ENCODE results near the gene CAGE1. TPM values are rescaled to one million over a fixed set of nuclear protein-coding genes. Genes with fewer than 3 reads are reported as not detected.
"Not testable (repeated sequence)": the region's sequence is repeated elsewhere in the genome, so short reads cannot be mapped to it uniquely, and the experiment has no call there.

The CAGE1 gene
- polyA plus RNA-seq, 3 donors, result 0.07 to 0.24 TPM; not detected in 1

DNA sequence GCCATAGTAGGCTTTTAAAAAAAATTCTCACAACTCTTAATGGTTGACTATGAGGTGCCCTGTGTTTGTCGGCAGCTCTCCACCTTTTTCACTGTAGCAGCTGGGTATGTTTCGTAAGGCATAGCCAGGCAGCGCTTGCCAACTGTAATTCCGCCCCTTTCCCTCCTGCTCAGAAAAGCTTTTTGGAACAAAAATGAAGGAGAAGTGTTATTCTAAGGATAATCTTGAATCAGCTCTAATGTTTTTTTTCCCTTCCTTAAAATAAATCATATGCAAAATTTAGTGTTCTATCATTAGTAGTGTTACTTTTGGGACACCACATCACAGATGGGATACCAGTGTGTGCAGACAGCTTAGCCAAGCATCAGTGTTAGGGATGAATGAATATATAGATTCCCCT, 21.3 kb upstream of the CAGE1 start:
- DNase-seq (ENCODE audit: low read depth in 3 of 3, low spot score in 2 of 3), result no peak

DNA sequence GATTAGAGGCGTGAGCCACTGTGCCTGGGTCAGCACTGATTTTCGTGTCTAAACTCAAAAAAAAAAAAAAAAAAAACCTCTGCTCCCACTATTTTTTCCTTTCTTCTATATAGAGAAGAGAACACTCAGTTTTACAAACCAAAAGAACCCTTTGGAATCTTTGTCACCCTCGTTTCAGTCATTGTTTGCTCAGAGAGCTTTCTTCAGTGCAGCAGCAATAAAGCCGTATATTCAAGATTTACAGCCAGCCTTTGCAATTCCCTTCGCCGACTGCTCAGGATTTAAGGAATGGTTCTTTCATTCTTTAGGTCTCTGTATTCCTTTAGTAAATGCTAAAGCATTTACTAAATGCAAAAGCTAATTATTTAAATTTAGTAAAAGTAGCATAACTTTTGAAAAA, 20.2 kb upstream of the CAGE1 start:
- no peak for DNase-seq (ENCODE audit: low read depth in 3 of 3, low spot score in 2 of 3)

DNA sequence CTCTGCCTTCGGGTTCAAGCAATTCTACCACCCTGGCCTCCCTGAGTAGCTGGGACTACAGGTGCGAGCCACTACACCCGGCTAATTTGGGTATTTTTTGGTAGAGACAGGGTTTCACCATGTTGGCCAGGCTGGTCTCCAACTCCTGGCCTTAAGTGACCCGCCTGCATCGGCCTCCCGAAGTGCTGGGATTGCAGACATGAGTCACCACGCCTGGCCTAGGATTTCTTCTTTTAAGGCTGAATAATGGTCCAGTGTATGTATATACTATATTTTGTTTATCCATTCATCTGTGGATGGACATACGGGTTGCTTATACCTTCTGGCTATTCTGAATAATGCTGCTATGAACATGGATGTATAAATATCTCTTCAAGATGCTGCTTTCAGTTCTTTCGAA, 17.2 kb upstream of the CAGE1 start:
- DNase-seq (ENCODE audit: low read depth in 3 of 3, low spot score in 2 of 3), result no peak

DNA sequence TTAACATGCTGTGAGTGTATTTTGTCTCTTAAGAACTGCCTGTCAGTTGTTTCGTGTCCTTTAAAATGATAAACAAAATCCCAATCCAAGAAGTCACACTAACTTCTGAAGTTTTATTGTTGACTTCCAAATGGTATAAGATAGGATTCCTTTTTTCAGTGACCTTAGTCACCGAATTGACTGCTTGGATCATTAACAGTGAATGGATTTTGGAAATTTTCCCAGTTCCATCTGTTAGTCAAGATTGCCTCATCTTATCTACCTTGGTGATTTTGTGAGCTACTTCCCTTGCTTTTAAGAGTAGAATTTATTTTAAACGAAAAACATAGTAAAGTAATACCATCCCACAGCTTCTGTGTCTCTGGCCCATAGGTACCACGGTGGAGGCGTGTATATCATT, 15.0 kb upstream of the CAGE1 start:
- DNase-seq (ENCODE audit: low read depth in 3 of 3, low spot score in 2 of 3), result no peak

DNA sequence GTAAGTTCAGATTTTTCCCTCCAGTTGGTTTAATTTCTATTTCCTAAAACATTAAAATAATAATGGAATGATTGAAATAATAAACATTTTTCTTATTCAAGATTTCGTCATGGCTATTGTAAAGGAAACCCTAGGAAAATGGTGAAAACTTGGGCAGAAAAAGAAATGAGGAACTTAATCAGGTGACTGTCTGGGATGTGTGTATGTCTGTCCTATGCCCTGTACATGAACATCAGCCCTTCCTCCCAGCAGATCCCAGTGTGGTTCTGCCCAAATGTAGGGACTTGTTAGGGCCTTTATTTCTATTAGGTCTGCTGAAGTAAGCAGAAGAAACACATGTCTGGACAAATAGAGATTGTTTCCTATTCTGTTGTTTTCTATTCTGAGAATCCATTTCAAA, 13.2 kb upstream of the CAGE1 start:
- no peak for DNase-seq (ENCODE audit: low read depth in 3 of 3, low spot score in 2 of 3)

DNA sequence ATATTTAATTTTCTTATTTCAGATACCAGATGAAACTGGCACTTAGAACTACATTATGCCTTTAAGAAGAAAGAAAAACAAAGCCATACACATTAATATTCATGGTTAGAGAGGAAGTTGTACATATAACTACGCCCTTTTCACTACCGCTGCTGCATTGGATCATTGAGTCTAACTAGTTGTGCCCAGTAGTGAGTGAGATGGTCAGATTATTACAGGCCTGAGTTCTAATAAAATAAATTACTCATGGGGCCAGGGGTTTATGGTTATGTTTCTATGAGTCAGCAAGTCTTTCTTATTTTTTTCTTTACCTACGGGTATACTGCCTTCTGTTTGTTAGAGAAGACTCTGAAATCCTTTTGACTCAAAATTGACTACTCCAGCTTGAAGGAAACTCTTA, 11.5 kb upstream of the CAGE1 start:
- DNase-seq (ENCODE audit: low read depth in 3 of 3, low spot score in 2 of 3), result no peak

DNA sequence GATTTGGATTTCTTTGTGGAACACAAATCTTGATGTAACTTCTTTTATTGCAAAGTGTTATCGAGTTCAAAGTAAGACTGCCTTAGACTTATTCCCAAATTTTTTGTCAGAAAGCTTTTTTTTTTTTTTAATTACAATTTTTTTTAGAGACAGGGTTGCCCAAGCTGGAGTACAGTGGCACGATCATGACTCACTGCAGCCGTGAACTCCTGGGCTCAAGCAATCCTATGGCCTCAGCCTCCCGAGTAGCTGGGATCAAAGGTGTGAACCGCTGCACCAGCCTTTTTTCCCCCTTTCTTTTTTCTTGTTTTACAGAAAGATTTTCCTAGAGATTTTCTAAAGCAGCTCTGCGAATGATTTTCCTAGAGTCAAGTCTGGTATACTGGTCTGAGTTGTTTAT, 2.9 kb upstream of the CAGE1 start:
- no peak for DNase-seq (ENCODE audit: low read depth in 3 of 3, low spot score in 2 of 3)

DNA sequence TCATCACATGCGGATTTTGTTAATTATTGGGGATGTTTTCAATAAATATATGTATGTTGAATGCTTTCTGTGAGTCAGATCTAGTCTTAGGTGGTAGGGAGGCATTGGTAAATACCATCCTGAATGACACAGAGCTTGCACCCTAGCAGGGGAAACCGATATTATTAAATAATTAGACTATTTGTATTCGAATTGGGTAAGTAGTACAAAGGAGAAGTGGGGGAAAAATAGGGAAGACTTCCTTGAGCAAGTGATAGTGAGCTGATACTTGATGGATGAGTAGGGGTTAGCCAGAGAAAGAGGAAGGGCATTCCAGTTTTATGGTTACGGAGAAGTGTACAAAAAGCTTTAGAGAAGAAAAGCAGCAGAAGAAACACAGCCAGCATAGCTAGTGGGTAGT, 1.6 kb upstream of the CAGE1 start:
- DNase-seq (ENCODE audit: low read depth in 3 of 3, low spot score in 2 of 3), result no peak

DNA sequence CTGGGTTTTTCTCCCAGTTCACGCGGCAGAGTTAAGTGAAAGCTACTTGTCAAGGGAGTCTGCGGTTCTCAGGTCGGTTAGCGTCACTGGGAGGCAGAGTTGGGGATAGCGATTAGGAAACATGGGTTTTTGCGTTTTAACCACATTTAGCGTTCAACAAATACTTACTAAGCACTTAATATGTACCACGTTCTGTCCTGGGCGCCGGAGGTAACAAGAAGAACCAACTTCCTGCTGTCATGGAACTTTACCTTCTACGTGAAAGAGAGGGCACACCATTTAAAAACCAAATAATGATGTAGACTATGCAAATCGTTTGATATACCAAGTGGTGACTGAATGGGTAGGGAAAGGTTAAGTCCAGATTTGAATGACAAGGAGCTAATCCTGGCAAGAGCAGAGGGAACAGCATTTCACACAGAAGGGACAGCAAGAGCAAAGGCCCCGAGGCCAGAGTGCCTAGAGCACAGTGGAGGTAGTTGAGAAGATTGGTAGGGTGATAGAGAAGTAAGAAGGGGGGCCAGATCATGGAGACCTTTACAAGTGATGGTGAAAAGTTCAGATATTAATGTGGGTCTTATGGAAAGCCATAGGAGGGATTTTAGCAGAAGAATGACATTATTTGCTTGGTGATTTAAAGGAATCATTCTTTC, 810 bp upstream of the CAGE1 start:
- no peak for DNase-seq (ENCODE audit: low read depth in 3 of 3, low spot score in 2 of 3)

DNA sequence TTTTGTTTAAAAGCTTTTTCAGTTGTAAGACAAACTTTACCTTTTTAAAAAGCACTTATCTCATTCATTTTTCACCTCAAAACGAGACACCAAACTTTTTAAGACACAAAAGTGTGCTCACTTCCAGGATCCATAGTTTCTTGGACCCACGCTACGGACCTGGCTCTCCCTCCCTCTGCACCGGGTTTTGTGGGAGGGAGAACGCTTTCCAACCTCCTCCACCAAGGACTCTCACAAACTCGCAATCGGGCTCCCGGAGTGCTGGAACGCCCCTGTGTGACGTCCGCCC, 436 bp downstream of the CAGE1 start:
- DNase-seq (ENCODE audit: low read depth in 3 of 3, low spot score in 2 of 3), result no peak

DNA sequence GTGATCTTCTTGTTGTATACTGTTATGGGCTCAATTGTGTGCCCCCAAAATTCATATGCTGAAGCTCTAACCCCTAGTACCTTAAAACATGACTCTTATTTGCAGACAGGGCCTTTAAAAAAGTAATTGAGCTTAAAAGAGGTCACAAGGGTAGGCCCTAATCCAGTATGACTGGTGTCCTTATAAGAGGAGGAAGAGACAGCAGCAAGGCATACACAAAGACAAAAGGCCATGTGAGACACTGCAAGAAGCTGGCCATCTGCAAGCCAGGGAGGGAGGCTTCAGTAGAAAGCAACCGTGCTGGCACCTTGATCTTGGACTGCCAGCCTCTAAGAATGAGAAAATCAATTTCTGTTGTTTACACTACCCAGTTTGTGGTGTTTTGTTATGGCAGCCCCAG, 8.4 kb downstream of the CAGE1 start:
- DNase-seq (ENCODE audit: low read depth in 3 of 3, low spot score in 2 of 3), result no peak

DNA sequence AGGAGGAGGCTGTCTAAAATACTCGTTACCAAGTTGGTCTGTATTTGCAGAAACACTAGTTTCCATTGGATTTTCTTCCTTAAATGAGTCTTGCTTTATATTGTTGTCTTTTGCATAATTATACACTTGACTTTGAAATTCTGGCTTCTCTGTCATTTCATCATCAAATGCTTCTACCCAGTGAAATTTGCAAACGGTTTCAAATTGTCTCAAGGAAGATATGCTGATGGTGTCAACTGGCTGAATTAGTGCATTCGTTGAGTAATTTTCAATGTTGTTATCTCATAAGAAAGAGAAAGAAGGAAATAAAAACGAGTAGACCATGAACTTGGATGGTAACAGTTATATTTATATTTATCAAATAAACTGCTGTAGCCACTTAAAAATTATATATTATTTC, 10.8 kb downstream of the CAGE1 start:
- no peak for DNase-seq (ENCODE audit: low read depth in 3 of 3, low spot score in 2 of 3)

DNA sequence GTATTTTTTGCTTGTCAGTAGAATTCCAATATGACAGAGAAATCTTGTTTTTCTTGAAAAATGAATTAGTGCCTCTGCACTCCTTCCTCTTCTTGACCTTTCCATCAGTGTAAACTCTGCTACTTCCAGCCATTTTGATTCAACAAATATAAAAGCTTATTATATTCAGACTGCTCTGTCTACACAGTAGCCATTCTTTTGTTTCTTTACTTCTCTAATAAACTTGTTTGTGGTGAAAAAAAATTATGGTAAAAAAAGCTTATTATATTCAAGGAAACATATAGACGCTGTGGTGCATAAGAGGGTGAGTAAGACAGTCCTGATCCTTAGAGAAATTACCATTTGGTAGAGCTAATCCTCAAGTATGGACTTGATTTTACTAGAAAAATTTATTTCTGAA, 11.6 kb downstream of the CAGE1 start:
- no peak for DNase-seq (ENCODE audit: low read depth in 3 of 3, low spot score in 2 of 3)

DNA sequence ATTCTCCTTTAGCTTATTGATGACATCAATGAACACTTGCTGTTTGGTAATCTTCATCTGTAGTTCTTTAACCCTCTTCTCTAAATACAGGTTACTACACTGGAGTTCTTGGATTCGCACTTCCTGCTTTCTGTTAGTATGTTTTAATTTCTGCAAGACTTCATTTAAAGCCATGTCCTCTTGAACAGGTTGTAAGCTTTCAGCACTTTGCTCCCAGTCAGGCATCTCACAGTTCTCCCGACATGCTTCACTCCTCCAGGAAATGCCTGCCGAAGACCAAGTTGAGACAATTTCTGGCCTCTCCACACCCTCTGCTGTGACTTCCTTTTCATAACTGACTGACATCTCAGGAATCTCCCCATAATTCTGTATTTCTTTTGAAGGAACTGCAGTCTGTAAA, 15.8 kb downstream of the CAGE1 start:
- no peak for DNase-seq (ENCODE audit: low read depth in 3 of 3, low spot score in 2 of 3)

DNA sequence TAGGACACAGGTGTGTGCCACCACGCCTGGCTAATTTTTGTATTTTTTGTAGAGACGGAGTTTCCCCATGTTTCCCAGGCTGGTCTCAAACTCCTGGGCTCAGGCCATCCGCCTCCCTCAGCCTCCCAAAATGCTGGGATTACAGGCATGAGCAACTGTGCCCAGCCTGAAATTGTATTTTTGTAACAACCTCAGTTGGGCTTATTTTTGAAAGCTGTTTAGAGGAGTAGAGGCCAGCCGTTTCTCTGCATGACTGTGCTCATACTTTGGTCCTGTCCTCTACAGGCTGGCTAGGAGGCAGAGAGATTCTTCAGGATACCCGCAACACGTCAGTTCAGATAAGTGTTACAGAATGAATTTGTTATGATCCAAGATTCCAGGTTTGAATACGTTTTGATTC, 22.1 kb downstream of the CAGE1 start:
- no peak for DNase-seq (ENCODE audit: low read depth in 3 of 3, low spot score in 2 of 3)

DNA sequence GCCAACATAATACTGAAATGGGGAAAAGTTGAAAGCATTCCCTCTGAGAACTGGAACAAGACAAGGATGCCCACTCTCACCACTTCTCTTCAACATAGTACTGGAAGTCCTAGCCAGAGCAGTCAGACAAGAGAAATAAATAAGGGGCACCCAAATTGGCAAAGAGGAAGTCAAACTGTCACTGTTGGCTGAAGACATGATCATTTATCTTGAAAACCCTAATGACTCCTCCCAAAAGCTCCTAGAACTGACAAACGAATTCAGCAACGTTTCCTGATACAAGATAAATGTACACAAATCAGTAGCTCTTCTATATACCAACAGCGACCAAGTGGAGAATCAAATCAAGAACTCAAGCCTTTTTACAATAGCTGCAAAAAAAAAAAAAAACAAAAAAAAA, 37.6 kb downstream of the CAGE1 start:
- DNase-seq (ENCODE audit: low read depth in 3 of 3, low spot score in 2 of 3), result not testable (repeated sequence)

DNA sequence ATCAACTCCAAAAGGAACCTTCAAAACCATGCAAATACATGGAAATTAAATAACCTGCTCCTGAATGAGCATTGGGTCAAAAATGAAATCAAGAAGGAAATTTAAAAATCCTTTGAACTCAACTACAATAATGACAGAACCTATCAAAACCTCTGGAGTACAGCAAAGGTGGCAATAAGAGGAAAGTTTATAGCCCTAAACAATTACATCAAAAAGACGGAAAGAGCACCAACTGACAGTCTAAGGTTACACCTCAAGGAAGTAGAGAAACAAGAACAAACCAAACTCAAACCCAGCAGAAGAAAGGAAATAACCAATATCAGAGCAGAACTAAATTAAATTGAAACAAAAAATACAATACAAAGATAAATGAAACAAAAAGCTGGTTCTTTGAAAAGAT, 39.0 kb downstream of the CAGE1 start:
- not testable (repeated sequence) for DNase-seq (ENCODE audit: low read depth in 3 of 3, low spot score in 2 of 3)

DNA sequence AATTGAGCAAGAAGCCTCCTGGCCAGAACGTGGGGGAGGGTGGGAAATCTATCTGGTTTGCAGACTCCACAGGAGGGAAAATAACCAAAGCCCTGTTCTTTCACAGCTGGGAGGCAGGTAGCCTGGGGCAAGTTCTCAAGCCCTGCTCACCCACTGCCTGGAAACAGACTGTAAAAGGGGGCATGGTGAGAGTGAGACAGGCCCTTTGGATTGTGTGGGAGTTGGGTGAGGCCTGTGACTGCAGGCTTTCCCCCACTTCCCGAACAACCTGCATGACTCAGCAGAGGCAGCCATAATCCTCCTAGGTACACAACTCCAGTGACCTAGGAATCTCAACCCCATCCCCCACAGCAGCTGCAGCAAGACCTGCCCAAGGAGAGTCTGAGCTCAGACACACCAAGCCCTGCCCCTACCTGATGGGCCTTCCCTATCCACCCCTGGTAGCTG, 42.0 kb downstream of the CAGE1 start:
- not testable (repeated sequence) for DNase-seq (ENCODE audit: low read depth in 3 of 3, low spot score in 2 of 3)

DNA sequence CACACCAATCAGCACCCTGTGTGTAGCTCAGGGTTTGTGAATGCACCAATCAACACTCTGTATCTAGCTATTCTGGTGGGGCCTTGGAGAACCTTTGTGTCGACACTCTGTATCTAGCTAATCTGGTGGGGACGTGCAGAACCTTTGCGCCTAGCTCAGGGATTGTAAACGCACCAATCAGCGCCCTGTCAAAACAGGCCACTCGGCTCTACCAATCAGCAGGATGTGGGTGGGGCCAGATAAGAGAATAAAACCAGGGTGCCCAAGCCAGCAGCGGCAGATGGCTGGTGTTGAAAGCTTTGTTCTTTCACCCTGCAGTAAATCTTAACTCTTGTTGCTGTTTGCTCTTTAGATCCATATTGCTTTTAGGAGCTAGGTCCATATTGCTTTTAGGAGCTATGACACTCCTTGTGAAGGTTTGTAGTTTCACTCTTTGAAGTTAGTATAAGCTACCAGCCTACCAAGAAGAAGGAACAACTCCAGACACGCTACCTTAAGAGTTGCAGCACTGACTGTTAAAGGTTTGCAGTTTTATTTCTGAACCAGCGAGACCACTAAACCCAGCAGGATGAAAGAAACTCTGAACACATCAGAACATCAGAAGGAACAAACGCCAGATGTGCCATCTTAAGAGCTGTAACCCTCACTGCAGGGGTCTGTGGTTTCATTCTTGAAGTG, 44.6 kb downstream of the CAGE1 start:
- not testable (repeated sequence) for DNase-seq (ENCODE audit: low read depth in 3 of 3, low spot score in 2 of 3)

DNA sequence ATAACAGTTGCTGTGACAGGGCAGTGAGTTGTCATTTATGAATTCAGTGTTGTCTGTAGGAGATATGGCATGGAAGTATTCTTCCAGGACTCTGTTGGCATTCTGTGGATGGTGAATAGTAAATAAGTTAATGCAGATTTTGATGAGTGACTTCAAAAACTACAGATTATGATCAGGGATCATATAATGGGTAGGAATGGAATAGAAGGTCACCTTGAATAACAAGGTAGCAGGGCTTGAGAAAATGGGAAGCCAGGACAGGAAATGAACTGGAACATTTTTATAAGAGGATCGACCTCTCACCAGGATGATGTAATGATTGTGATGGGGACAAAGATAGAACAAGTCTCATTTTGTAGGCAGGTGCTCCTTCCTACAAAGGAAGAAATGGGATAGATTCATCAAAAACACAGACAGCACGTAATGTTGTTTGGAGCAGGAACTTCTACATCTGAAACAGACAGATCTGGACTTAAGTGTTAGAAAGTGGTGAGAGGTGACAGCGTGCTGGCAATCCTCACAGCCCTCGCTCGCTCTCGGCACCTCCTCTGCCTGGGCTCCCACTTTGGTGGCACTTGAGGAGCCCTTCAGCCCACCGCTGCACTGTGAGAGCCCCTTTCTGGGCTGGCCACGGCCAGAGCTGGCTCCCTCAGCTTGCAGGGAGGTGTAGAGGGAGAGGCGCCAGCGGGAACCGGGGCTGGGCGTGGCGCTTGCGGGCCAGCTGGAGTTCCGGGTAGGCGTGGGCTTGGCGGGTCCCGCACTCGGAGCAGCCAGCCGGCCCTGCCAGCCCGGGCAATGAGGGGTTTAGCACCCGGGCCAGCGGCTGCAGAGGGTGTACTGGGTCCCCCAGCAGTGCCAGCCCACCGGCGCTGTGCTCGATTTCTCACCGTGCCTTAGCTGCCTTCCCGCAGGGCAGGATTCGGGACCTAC, 45.7 kb downstream of the CAGE1 start:
- DNase-seq (ENCODE audit: low read depth in 3 of 3, low spot score in 2 of 3), result no peak

DNA sequence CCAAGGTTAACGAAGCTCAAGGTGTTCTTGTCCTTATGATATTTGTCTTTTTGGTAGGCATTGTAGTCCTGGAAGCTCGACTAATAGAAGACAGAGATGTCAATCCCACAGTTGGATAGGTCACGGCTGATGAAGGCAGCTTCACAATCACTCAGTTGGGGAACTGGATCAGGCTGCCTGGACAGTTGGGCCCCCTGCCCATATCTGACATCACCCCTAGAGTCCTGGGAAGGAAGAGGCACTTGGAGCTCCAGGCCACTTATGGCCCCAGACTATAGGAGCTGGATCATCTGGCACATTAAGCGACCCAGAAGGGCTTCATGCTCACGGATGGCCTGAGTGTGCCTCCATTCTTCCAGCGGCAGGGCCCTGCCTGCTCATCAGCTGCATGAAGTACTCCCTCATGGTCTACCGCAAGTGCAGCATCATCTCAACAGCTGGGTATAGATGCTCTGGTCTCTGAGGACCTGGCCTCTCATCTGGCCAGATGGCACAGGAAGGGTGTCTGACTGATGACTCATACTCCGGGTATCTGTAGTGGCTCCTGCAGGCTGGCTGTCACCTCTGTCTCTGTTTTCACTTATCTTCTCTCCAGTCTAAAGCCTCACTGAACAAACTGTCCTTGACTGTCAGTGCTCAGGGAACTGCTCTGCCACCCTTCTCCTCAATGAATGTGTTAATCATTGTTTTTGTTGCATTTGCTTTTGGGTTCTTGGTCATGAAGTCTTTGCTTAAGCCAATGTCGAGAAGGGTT, 47.4 kb downstream of the CAGE1 start:
- DNase-seq (ENCODE audit: low read depth in 3 of 3, low spot score in 2 of 3), result no peak

Data from right renal cortex interstitium (tissue), 3 donors.